Glutamatergic neuron (in vitro differentiated cells): ENCODE measurements around the gene CIAPIN1. TPM values are rescaled to one million over a fixed set of nuclear protein-coding genes. Genes with fewer than 3 reads are reported as not detected.

ENCODE experiments used
- DNase-seq: peaks from one replicate; pipeline ENCODE4 v3.0.0; 2022
- H3K27ac Mint-ChIP-seq: one replicate; pipeline ENCODE4 v1.8.0; 2020; ENCODE audit warnings: mild to moderate bottlenecking, mixed read lengths, inconsistent platforms; ENCODE audit not compliant: unreplicated experiment
- H3K27me3 Mint-ChIP-seq: one replicate; pipeline ENCODE4 v1.8.0; 2020; ENCODE audit warnings: mild to moderate bottlenecking, moderate library complexity, mixed read lengths, inconsistent platforms; ENCODE audit not compliant: unreplicated experiment
- H3K36me3 Mint-ChIP-seq: one replicate; pipeline ENCODE4 v1.8.0; 2020; ENCODE audit warnings: mild to moderate bottlenecking, mixed read lengths, inconsistent platforms; ENCODE audit not compliant: unreplicated experiment
- H3K4me1 Mint-ChIP-seq: one replicate; pipeline ENCODE4 v1.8.0; 2020; ENCODE audit warnings: mild to moderate bottlenecking, low read depth, mixed read lengths, inconsistent platforms; ENCODE audit not compliant: unreplicated experiment
- H3K4me3 Mint-ChIP-seq: one replicate; pipeline ENCODE4 v1.8.0; 2020; ENCODE audit warnings: mild to moderate bottlenecking, mixed read lengths, inconsistent platforms; ENCODE audit not compliant: unreplicated experiment
- H3K9me3 Mint-ChIP-seq: one replicate; pipeline ENCODE4 v1.8.0; 2020; ENCODE audit warnings: mild to moderate bottlenecking, moderate library complexity, mixed read lengths, inconsistent platforms; ENCODE audit not compliant: unreplicated experiment
- CTCF ChIP-seq: fragments of 200-600 bp; sonication (generic); IDR thresholded peaks from one replicate; pipeline ENCODE4 v1.5.0; 2021; ENCODE audit not compliant: partially characterized antibody, unreplicated experiment
- total RNA-seq: library from RNA; stranded (reverse); fragmentation: NEBNext Ultra II Directional; extraction: Animal tissue kit (Norgen Biotek cat#: 25700); gene quantifications from one replicate; pipeline ENCODE4 v1.2.1, GENCODE V29; 2021; ENCODE audit not compliant: unreplicated experiment

Gene CIAPIN1
- total RNA-seq, 1 donor from 2014 or later: 129 TPM

DNA sequence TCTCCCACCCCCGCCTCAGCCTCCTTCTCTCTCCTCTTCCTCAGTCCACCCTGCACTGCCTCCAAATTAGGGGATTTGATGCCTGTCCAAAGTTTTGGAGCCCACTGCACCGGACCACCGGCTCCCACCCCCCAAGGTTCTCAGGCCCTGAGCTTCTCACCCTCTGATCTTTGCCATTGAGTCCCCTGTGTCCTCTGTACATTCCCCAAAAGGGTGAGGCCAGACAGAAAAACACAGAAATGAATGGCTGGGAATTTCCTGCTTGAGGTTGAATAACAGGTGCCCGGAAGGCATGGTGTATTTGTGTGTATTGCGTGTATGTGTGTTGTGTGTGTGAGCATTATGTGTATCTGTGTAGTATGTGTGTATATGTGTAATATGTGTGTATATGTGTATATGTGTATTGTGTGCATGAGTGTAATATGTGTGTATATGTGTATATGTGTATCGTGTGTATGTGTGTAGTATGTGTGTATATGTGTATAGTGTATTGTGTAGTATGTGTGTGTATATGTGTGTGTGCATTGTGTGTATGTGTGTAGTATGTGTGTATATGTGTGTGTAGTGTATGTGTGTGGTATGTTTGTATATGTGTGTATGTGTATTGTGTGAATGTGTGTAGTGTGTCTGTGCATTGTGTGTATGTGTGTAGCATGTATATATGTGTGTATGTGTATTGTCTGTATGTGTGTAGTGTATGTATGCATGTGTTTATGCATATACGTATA is 58.7 kb downstream of the CIAPIN1 start:
- no peaks in the 10 kb centered on the region for H3K4me1 Mint-ChIP-seq

GRCh38 chr16:57387598-57388354 is 59.4 kb downstream of the CIAPIN1 start:
- Mint-ChIP-seq H3K9me3 (peaks cover 5% of the 10 kb centered on the region), H3K4me1 (no peaks in the 10 kb centered on the region), H3K4me3 (no peak overlapping the region), H3K27me3 (peaks cover 1% of the 10 kb centered on the region), H3K27ac (no peak overlapping the region), H3K36me3 (no peaks in the 10 kb centered on the region)
- no peak for TF ChIP-seq CTCF
- DNase-seq: no peak

More for the DNA sequence above, 58.7 kb downstream of the CIAPIN1 start:
- peaks cover 1% of the 10 kb centered on the region for H3K27me3 Mint-ChIP-seq
- no peak overlapping the region for H3K27ac Mint-ChIP-seq
- no peak for TF ChIP-seq CTCF
- peaks cover 5% of the 10 kb centered on the region for H3K9me3 Mint-ChIP-seq
- H3K36me3 Mint-ChIP-seq: no peaks in the 10 kb centered on the region
- DNase-seq: no peak
- no peak overlapping the region for H3K4me3 Mint-ChIP-seq

GRCh38 chr16:57386381-57386951 is 60.7 kb downstream of the CIAPIN1 start:
- Mint-ChIP-seq H3K27me3 (peaks cover 1% of the 10 kb centered on the region), H3K36me3 (no peaks in the 10 kb centered on the region), H3K4me1 (no peaks in the 10 kb centered on the region), H3K9me3 (peaks cover 2% of the 10 kb centered on the region), H3K4me3 (no peak overlapping the region), H3K27ac (no peak overlapping the region)
- DNase-seq: no peak
- no peak for TF ChIP-seq CTCF

DNA sequence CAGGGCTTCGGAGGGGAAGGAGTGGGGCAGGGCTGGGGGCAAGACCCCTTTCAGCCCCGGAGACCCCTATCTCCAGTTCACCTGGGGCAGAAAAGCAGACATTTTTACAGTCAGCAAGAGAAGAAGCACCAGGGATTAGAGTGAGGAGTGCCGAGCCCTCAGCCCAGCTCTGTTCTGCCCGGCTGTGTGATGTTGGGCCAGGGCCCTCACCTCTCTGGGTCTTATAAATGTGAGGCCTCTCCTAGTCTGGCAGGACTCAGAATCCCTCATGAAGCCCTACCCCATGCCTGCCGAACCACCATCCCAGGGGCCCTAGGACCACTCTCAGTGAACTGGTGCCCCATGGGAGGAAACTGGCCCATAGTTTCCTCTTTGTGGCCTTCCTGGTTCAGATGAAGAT is 62.1 kb downstream of the CIAPIN1 start:
- DNase-seq: no peak
- H3K36me3 Mint-ChIP-seq: no peaks in the 10 kb centered on the region
- H3K9me3 Mint-ChIP-seq: peaks cover 2% of the 10 kb centered on the region
- H3K27ac Mint-ChIP-seq: no peak overlapping the region
- H3K4me1 Mint-ChIP-seq: no peaks in the 10 kb centered on the region
- peaks cover 1% of the 10 kb centered on the region for H3K27me3 Mint-ChIP-seq
- H3K4me3 Mint-ChIP-seq: no peak overlapping the region
- no peak for TF ChIP-seq CTCF
